ENCODE data around the gene TBC1D8. TPM values are rescaled to one million over a fixed set of nuclear protein-coding genes. Genes with fewer than 3 reads are reported as not detected.

The TBC1D8 gene
- 1 to 10 TPM; 1.2 to 2.0 (median 1.5) TPM for total RNA-seq (2021; fragmentation: NEBNext Ultra II Directional; extraction: Animal tissue kit (Norgen Biotek cat#: 25700))
- long read RNA-seq, partial matches to known transcripts: 0 of 2 reads
- long read RNA-seq, other reads (novel, unspliced or antisense): 2 of 2 reads

- Mint-ChIP-seq H3K36me3 (ENCODE audit: low read depth) (no peaks in the 10 kb centered on the region), H3K4me3 (peak within 1 kb of the TSS; percentile 84), H3K9me3 (no peaks in the 10 kb centered on the region), H3K4me1 (ENCODE audit: low read depth) (peaks cover 19% of the 10 kb centered on the region), H3K27me3 (ENCODE audit: insufficient read depth) (peaks cover 18% of the 10 kb centered on the region), H3K27ac (no peak within 1 kb of the TSS; the same call in 1 of the 2 replicates)
- DNase-seq: peak; percentile 58
- TF ChIP-seq CTCF (IDR thresholded peaks at IDR 0.05): no peak
These were observed at the start of gene TBC1D8 for GRCh38 chr2:101151146-101151858. Gene TBC1D8 (minus strand): TSS chr2:101151382. CDS start chr2:101151253, 129 bp downstream.

- Mint-ChIP-seq H3K4me3 (no peak overlapping the region), H3K27ac (no peak overlapping the region), H3K4me1 (ENCODE audit: low read depth) (peaks cover 30% of the 10 kb centered on the region), H3K27me3 (ENCODE audit: insufficient read depth) (peaks cover 2% of the 10 kb centered on the region; the same call in 1 of the 2 replicates), H3K9me3 (no peaks in the 10 kb centered on the region), H3K36me3 (ENCODE audit: low read depth) (no peaks in the 10 kb centered on the region)
- no peak for TF ChIP-seq CTCF (IDR thresholded peaks at IDR 0.05)
- DNase-seq: no peak
These were observed 49.5 kb upstream of the TBC1D8 start for GRCh38 chr2:101200676-101201075.

GRCh38 chr2:101199251-101199791 is 48.1 kb upstream of the TBC1D8 start:
- no peaks in the 10 kb centered on the region for H3K9me3 Mint-ChIP-seq
- DNase-seq: no peak
- no peak for TF ChIP-seq CTCF (IDR thresholded peaks at IDR 0.05)
- H3K27me3 Mint-ChIP-seq (ENCODE audit: insufficient read depth): peaks cover 5% of the 10 kb centered on the region
- no peak overlapping the region for H3K4me3 Mint-ChIP-seq
- H3K27ac Mint-ChIP-seq: no peak overlapping the region
- no peaks in the 10 kb centered on the region for H3K36me3 Mint-ChIP-seq (ENCODE audit: low read depth)
- peaks cover 18% of the 10 kb centered on the region for H3K4me1 Mint-ChIP-seq (ENCODE audit: low read depth)

GRCh38 chr2:101197814-101198213 is 46.6 kb upstream of the TBC1D8 start:
- Mint-ChIP-seq H3K36me3 (ENCODE audit: low read depth) (no peaks in the 10 kb centered on the region), H3K9me3 (no peaks in the 10 kb centered on the region), H3K4me3 (no peak overlapping the region), H3K4me1 (ENCODE audit: low read depth) (peaks cover 18% of the 10 kb centered on the region), H3K27ac (no peak overlapping the region), H3K27me3 (ENCODE audit: insufficient read depth) (peaks cover 7% of the 10 kb centered on the region)
- no peak for TF ChIP-seq CTCF (IDR thresholded peaks at IDR 0.05)
- no peak for DNase-seq

GRCh38 chr2:101197215-101197745 is 46.1 kb upstream of the TBC1D8 start:
- no peak overlapping the region for H3K4me3 Mint-ChIP-seq
- peak; percentile 68 for TF ChIP-seq CTCF (IDR thresholded peaks at IDR 0.05)
- H3K36me3 Mint-ChIP-seq (ENCODE audit: low read depth): no peaks in the 10 kb centered on the region
- H3K27me3 Mint-ChIP-seq (ENCODE audit: insufficient read depth): peaks cover 12% of the 10 kb centered on the region
- H3K9me3 Mint-ChIP-seq: no peaks in the 10 kb centered on the region
- H3K27ac Mint-ChIP-seq: no peak overlapping the region
- no peak for DNase-seq
- H3K4me1 Mint-ChIP-seq (ENCODE audit: low read depth): peaks cover 18% of the 10 kb centered on the region
